Activated T-helper 2 cell treated with anti-CD3 and anti-CD28 coated beads, Interferon-gamma antibody, Interleukin-2, Interleukin-4, amounts not matched to agents 10 μg/mL and 5 μg/mL and 100 μg/mL, durations not matched to agents 14 hours and 24 hours and 36 hours (primary cell): Measurements from ENCODE around the gene AREL1. TPM values are rescaled to one million over a fixed set of nuclear protein-coding genes. Genes with fewer than 3 reads are reported as not detected.
A peak's percentile ranks its signal among the peaks of the same experiment; 100 is the strongest.
"Not testable (repeated sequence)": the region's sequence is repeated elsewhere in the genome, so short reads cannot be mapped to it uniquely, and the experiment has no call there.

ENCODE experiments used
- DNase-seq: peaks from one replicate; pipeline ENCODE4 v3.0.0; 2021; ENCODE audit warnings: low spot score
- H3K27ac Mint-ChIP-seq: one replicate; pipeline ENCODE4 v1.8.0; 2021; ENCODE audit warnings: mixed read lengths
- H3K27me3 Mint-ChIP-seq: one replicate; pipeline ENCODE4 v1.8.0; 2021; ENCODE audit warnings: low read depth, mixed read lengths
- H3K36me3 Mint-ChIP-seq: one replicate; pipeline ENCODE4 v1.8.0; 2021; ENCODE audit warnings: low read depth, mixed read lengths
- H3K4me1 Mint-ChIP-seq: one replicate; pipeline ENCODE4 v1.8.0; 2021; ENCODE audit warnings: low read depth, mixed read lengths
- H3K4me3 Mint-ChIP-seq: one replicate; pipeline ENCODE4 v1.8.0; 2021; ENCODE audit warnings: low read depth, mild to moderate bottlenecking, moderate library complexity, mixed read lengths
- H3K9me3 Mint-ChIP-seq: one replicate; pipeline ENCODE4 v1.8.0; 2021; ENCODE audit warnings: mixed read lengths
- intact Hi-C: fragments of 100-400 bp; cut with micrococcal nuclease; formaldehyde crosslinking; loops from one replicate; pipeline ENCODE4 v1.15.1; 2023
- total RNA-seq: library from RNA; stranded (reverse); gene quantifications from 2 replicates; pipeline ENCODE4 v1.2.3, GENCODE V29; 2022

The AREL1 gene
- 40.0 and 46.9 TPM in 2 replicates for total RNA-seq

GRCh38 chr14:74712499-74713394 is at the start of gene AREL1, which contains the start of gene FCF1:
Gene AREL1 (minus strand): TSS chr14:74713080. CDS start chr14:74685615, 27,465 bp downstream.
Gene FCF1 (plus strand): TSS chr14:74713144. CDS start chr14:74713198, 54 bp downstream.
- Mint-ChIP-seq H3K9me3 (no peaks in the 10 kb centered on the region), H3K4me3 (peak within 1 kb of the TSS; percentile 98), H3K36me3 (peaks cover 28% of the 10 kb centered on the region), H3K27me3 (no peaks in the 10 kb centered on the region), H3K4me1 (peaks cover 27% of the 10 kb centered on the region), H3K27ac (peak within 1 kb of the TSS; percentile 97)
- DNase-seq: peak; percentile 80
- intact Hi-C loops: loop anchor here (1.0 to 5.0 kb wide), 2 partner anchors 51 to 105 kb away; partner anchors contain the start of gene YLPM1

- intact Hi-C loops, H3K36me3 Mint-ChIP-seq, H3K4me1 Mint-ChIP-seq, H3K9me3 Mint-ChIP-seq, DNase-seq, H3K27me3 Mint-ChIP-seq, H3K4me3 Mint-ChIP-seq, H3K27ac Mint-ChIP-seq: not testable (repeated sequence)
Measured at GRCh38 chr14:74758505-74758904, 45.6 kb upstream of the AREL1 start.

- Mint-ChIP-seq H3K9me3 (peaks cover 15% of the 10 kb centered on the region), H3K4me1 (no peaks in the 10 kb centered on the region), H3K4me3 (no peak overlapping the region), H3K27me3 (no peaks in the 10 kb centered on the region), H3K27ac (no peak overlapping the region), H3K36me3 (no peaks in the 10 kb centered on the region)
- no peak for DNase-seq
- intact Hi-C loops: no loop called here
Measured at GRCh38 chr14:74756326-74756725, 43.4 kb upstream of the AREL1 start.

GRCh38 chr14:74754899-74755298 is 42.0 kb upstream of the AREL1 start:
- peaks cover 15% of the 10 kb centered on the region for H3K9me3 Mint-ChIP-seq
- no peaks in the 10 kb centered on the region for H3K36me3 Mint-ChIP-seq
- no peaks in the 10 kb centered on the region for H3K4me1 Mint-ChIP-seq
- intact Hi-C loops: no loop called here
- no peak for DNase-seq
- H3K4me3 Mint-ChIP-seq: no peak overlapping the region
- no peaks in the 10 kb centered on the region for H3K27me3 Mint-ChIP-seq
- no peak overlapping the region for H3K27ac Mint-ChIP-seq

GRCh38 chr14:74754157-74754556 is 41.3 kb upstream of the AREL1 start:
- intact Hi-C loops: no loop called here
- DNase-seq: no peak
- Mint-ChIP-seq H3K4me1 (no peaks in the 10 kb centered on the region), H3K9me3 (peaks cover 15% of the 10 kb centered on the region), H3K27me3 (no peaks in the 10 kb centered on the region), H3K27ac (no peak overlapping the region), H3K36me3 (no peaks in the 10 kb centered on the region), H3K4me3 (no peak overlapping the region)

GRCh38 chr14:74747237-74747636 is 34.4 kb upstream of the AREL1 start:
- Mint-ChIP-seq H3K4me3 (no peak overlapping the region), H3K27ac (no peak overlapping the region), H3K36me3 (no peaks in the 10 kb centered on the region), H3K27me3 (no peaks in the 10 kb centered on the region), H3K4me1 (no peaks in the 10 kb centered on the region), H3K9me3 (peaks cover 5% of the 10 kb centered on the region)
- no peak for DNase-seq
- intact Hi-C loops: no loop called here

GRCh38 chr14:74739293-74740030 is 26.6 kb upstream of the AREL1 start:
- intact Hi-C loops: no loop called here
- Mint-ChIP-seq H3K9me3 (no peaks in the 10 kb centered on the region), H3K36me3 (peaks cover 26% of the 10 kb centered on the region), H3K27ac (no peak overlapping the region), H3K27me3 (no peaks in the 10 kb centered on the region), H3K4me1 (no peaks in the 10 kb centered on the region), H3K4me3 (no peak overlapping the region)
- no peak for DNase-seq

GRCh38 chr14:74737753-74738325 is 25.0 kb upstream of the AREL1 start:
- Mint-ChIP-seq H3K36me3 (peaks cover 32% of the 10 kb centered on the region), H3K4me3 (no peak overlapping the region), H3K9me3 (no peaks in the 10 kb centered on the region), H3K27me3 (no peaks in the 10 kb centered on the region), H3K4me1 (no peaks in the 10 kb centered on the region), H3K27ac (no peak overlapping the region)
- DNase-seq: no peak
- intact Hi-C loops: no loop called here

- intact Hi-C loops: no loop called here
- H3K9me3 Mint-ChIP-seq: no peaks in the 10 kb centered on the region
- H3K36me3 Mint-ChIP-seq: peaks cover 32% of the 10 kb centered on the region
- no peaks in the 10 kb centered on the region for H3K4me1 Mint-ChIP-seq
- H3K27ac Mint-ChIP-seq: no peak overlapping the region
- no peak overlapping the region for H3K4me3 Mint-ChIP-seq
- H3K27me3 Mint-ChIP-seq: no peaks in the 10 kb centered on the region
- no peak for DNase-seq
Measured at GRCh38 chr14:74735125-74735524, 22.2 kb upstream of the AREL1 start.

- Mint-ChIP-seq H3K4me1 (peaks cover 2% of the 10 kb centered on the region), H3K9me3 (no peaks in the 10 kb centered on the region), H3K27me3 (no peaks in the 10 kb centered on the region), H3K27ac (no peak overlapping the region), H3K36me3 (peaks cover 32% of the 10 kb centered on the region), H3K4me3 (no peak overlapping the region)
- intact Hi-C loops: no loop called here
- no peak for DNase-seq
Measured at GRCh38 chr14:74733221-74733620, 20.3 kb upstream of the AREL1 start.

GRCh38 chr14:74732387-74732786 is 19.5 kb upstream of the AREL1 start:
- Mint-ChIP-seq H3K36me3 (peaks cover 35% of the 10 kb centered on the region), H3K4me1 (peaks cover 2% of the 10 kb centered on the region), H3K9me3 (no peaks in the 10 kb centered on the region), H3K27me3 (no peaks in the 10 kb centered on the region), H3K27ac (no peak overlapping the region), H3K4me3 (no peak overlapping the region)
- intact Hi-C loops: no loop called here
- DNase-seq: no peak

GRCh38 chr14:74723134-74723533 is 10.3 kb upstream of the AREL1 start:
- no peak overlapping the region for H3K4me3 Mint-ChIP-seq
- peaks cover 37% of the 10 kb centered on the region for H3K36me3 Mint-ChIP-seq
- H3K27ac Mint-ChIP-seq: no peak overlapping the region
- intact Hi-C loops: no loop called here
- DNase-seq: no peak
- no peaks in the 10 kb centered on the region for H3K27me3 Mint-ChIP-seq
- no peaks in the 10 kb centered on the region for H3K9me3 Mint-ChIP-seq
- no peaks in the 10 kb centered on the region for H3K4me1 Mint-ChIP-seq

- Mint-ChIP-seq H3K4me1 (peaks cover 4% of the 10 kb centered on the region), H3K27me3 (no peaks in the 10 kb centered on the region), H3K4me3 (no peak overlapping the region), H3K36me3 (peaks cover 41% of the 10 kb centered on the region), H3K27ac (no peak overlapping the region), H3K9me3 (no peaks in the 10 kb centered on the region)
- DNase-seq: no peak
- intact Hi-C loops: no loop called here
Measured at GRCh38 chr14:74720526-74720925, 7.6 kb upstream of the AREL1 start.
